ENCODE measurements around the gene WASL.

DNA sequence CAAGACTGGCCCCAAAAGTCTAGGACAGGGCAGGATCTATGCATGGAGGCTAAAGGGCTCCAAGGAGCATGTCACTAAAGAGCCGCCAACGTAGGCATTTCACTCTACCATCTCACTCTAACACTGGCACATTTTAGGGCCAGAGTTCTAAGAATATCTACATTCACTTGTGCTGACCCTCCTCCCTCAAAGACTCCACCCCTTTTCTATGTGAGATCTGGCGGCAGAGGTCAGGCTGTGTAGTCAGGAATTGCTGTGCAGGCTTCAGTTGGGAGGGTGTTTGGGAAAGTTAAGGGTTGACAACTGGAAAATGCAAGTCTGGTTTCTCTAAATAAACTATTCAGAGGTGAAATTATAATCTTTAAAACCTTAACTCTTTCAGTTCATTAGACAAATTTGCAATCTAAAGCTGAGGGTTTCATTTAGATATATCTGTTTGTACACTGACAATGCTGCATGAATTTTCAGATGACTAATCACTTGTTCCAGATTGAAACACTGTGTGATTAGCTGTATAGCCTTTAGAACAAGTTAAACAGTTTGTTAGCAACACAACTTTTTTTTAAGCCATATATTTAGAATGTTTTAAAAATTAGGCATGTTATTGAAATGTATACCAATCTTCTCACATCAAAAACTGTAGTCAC, 74.9 kb downstream of the WASL start:
- TF ChIP-seq POLR2A (IDR thresholded peaks at IDR 0.05; ENCODE audit: low read depth, low read length) (no peak), POLR2AphosphoS5 (IDR thresholded peaks at IDR 0.05; ENCODE audit: low read depth, low read length) (no peak)

All from GM12892 (cell line).